ENCODE data around the gene CDH5.
A peak's percentile ranks its signal among the peaks of the same experiment; 100 is the strongest.

Gene CDH5

GRCh38 chr16:66337463-66338188 is 28.9 kb upstream of the CDH5 start:
- in situ Hi-C loops (cut with MboI; ENCODE audit: low pct_unique_long_range_greater_than_20kb, low sequenced_read_pairs, unreplicated experiment) = no loop called here
- TF ChIP-seq, protein P1, sequence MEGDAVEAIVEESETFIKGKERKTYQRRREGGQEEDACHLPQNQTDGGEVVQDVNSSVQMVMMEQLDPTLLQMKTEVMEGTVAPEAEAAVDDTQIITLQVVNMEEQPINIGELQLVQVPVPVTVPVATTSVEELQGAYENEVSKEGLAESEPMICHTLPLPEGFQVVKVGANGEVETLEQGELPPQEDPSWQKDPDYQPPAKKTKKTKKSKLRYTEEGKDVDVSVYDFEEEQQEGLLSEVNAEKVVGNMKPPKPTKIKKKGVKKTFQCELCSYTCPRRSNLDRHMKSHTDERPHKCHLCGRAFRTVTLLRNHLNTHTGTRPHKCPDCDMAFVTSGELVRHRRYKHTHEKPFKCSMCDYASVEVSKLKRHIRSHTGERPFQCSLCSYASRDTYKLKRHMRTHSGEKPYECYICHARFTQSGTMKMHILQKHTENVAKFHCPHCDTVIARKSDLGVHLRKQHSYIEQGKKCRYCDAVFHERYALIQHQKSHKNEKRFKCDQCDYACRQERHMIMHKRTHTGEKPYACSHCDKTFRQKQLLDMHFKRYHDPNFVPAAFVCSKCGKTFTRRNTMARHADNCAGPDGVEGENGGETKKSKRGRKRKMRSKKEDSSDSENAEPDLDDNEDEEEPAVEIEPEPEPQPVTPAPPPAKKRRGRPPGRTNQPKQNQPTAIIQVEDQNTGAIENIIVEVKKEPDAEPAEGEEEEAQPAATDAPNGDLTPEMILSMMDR (IDR thresholded peaks at IDR 0.05; ENCODE audit: extremely low read depth, insufficient read depth, missing control alignments) = no peak
- no peak for DNase-seq (ENCODE audit: low spot score)

GRCh38 chr16:66342294-66342900 is 24.1 kb upstream of the CDH5 start:
- peak; percentile 52 for DNase-seq (ENCODE audit: low spot score)
- in situ Hi-C loops (cut with MboI; ENCODE audit: low pct_unique_long_range_greater_than_20kb, low sequenced_read_pairs, unreplicated experiment) = no loop called here
- TF ChIP-seq, protein P1 (IDR thresholded peaks at IDR 0.05; ENCODE audit: extremely low read depth, insufficient read depth, missing control alignments) = peak; percentile 75

DNA sequence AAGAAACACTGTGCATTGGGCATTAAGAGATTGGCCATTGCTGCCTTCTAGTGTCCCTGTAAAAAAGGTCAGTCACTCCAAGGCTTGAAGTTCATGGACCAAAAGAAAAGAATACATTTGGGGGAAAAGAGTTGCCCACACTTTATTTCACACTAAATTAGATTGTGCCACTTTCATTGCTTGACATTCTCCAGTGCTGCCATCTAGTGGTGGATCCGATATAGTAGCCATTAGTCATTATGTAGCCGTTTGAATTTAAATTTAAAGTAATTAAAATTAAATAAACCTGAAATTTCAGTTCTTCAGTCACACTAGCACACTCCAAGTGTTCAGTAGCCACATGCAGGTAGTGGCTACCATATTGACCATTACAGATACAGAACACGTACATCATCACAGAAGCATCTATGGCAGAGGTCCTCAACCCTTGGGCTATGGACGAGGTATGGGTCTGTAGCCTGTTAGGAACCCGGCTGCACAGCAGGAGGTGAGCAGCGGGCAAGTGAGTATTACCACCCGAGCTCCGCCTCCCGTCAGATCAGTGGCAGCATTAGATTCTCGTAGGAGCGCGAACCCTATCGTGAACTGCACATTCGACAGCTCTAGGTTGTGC is 21.9 kb upstream of the CDH5 start:
- TF ChIP-seq, protein P1 (IDR thresholded peaks at IDR 0.05; ENCODE audit: extremely low read depth, insufficient read depth, missing control alignments) = peak; percentile 77
- DNase-seq (ENCODE audit: low spot score) = peak; percentile 49
- in situ Hi-C loops (cut with MboI; ENCODE audit: low pct_unique_long_range_greater_than_20kb, low sequenced_read_pairs, unreplicated experiment) = no loop called here

- TF ChIP-seq, protein P1 (IDR thresholded peaks at IDR 0.05; ENCODE audit: extremely low read depth, insufficient read depth, missing control alignments) = no peak
- in situ Hi-C loops (cut with MboI; ENCODE audit: low pct_unique_long_range_greater_than_20kb, low sequenced_read_pairs, unreplicated experiment) = no loop called here
- DNase-seq (ENCODE audit: low spot score) = no peak
Observed at GRCh38 chr16:66346221-66346620, 20.3 kb upstream of the CDH5 start.

DNA sequence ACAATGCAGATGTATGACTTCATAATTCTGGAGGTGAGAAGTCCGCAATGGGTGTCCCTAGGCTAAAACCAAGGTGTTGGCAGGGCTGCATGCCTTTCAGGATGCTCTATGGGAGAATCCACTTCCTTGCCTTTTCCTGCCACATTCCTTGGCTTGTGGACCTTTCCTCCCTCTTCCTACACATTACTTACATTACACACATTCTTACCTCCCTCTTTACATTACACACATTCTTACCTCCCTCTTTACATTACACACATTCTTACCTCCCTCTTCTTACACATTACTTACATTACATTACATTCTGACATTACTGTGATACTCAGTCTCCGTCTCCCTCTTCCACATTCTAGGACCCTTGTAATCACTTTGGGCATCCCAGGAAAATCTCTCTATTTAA is 14.2 kb upstream of the CDH5 start:
- in situ Hi-C loops (cut with MboI; ENCODE audit: low pct_unique_long_range_greater_than_20kb, low sequenced_read_pairs, unreplicated experiment) = no loop called here
- TF ChIP-seq, protein P1 (IDR thresholded peaks at IDR 0.05; ENCODE audit: extremely low read depth, insufficient read depth, missing control alignments) = no peak
- no peak for DNase-seq (ENCODE audit: low spot score)

- in situ Hi-C loops (cut with MboI; ENCODE audit: low pct_unique_long_range_greater_than_20kb, low sequenced_read_pairs, unreplicated experiment) = no loop called here
- DNase-seq (ENCODE audit: low spot score) = no peak
- TF ChIP-seq, protein P1 (IDR thresholded peaks at IDR 0.05; ENCODE audit: extremely low read depth, insufficient read depth, missing control alignments) = no peak
Observed at GRCh38 chr16:66353055-66353454, 13.4 kb upstream of the CDH5 start.
